ENCODE measurements around the gene ADRM1. TPM values are rescaled to one million over a fixed set of nuclear protein-coding genes. Genes with fewer than 3 reads are reported as not detected.
A peak's percentile ranks its signal among the peaks of the same experiment; 100 is the strongest.

The ADRM1 gene
- total RNA-seq, 1 donor from 2014 or later = 70.5 TPM

DNA sequence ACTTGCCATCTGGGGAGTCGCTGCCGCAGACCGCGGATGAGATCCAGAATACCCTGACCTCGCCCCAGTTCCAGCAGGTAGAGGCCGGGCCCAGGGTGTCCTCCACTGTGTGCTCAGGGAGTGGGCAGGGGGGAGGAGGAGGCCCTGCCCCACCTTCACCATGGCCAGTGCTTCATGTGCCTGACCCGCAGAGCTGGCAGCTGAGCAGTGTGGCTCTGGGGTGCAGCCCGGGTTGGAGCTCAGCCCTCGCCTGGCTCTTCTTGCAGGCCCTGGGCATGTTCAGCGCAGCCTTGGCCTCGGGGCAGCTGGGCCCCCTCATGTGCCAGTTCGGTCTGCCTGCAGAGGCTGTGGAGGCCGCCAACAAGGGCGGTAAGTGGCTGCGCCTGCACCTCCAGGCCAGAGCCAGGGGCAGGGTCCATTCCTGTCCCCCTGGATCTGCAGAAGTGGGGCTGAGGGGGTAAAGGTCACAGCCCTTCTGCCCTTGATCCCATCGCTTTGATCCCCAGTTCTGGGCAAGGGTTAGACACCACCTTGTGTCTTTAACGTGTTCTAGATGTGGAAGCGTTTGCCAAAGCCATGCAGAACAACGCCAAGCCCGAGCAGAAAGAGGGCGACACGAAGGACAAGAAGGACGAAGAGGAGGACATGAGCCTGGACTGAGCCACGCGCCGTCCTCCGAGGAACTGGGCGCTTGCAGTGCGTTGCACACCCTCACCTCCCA is 5.5 kb downstream of the ADRM1 start:
- H3K27ac ChIP-seq (replicated peaks) = peak overlapping the region; percentile 19
- no peak for DNase-seq
- H3K27me3 ChIP-seq (ENCODE audit: low read depth) = no peaks in the 10 kb centered on the region
- intact Hi-C loops (cut with micrococcal nuclease) = no loop called here
- TF ChIP-seq, protein P1, sequence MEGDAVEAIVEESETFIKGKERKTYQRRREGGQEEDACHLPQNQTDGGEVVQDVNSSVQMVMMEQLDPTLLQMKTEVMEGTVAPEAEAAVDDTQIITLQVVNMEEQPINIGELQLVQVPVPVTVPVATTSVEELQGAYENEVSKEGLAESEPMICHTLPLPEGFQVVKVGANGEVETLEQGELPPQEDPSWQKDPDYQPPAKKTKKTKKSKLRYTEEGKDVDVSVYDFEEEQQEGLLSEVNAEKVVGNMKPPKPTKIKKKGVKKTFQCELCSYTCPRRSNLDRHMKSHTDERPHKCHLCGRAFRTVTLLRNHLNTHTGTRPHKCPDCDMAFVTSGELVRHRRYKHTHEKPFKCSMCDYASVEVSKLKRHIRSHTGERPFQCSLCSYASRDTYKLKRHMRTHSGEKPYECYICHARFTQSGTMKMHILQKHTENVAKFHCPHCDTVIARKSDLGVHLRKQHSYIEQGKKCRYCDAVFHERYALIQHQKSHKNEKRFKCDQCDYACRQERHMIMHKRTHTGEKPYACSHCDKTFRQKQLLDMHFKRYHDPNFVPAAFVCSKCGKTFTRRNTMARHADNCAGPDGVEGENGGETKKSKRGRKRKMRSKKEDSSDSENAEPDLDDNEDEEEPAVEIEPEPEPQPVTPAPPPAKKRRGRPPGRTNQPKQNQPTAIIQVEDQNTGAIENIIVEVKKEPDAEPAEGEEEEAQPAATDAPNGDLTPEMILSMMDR (IDR thresholded peaks at IDR 0.05; ENCODE audit: borderline replicate concordance) = no peak
- H3K4me1 ChIP-seq = peaks cover 38% of the 10 kb centered on the region
- no peak overlapping the region for H3K4me3 ChIP-seq
- no peaks in the 10 kb centered on the region for H3K9me3 ChIP-seq (replicated peaks)
- H3K36me3 ChIP-seq = peaks cover 90% of the 10 kb centered on the region

DNA sequence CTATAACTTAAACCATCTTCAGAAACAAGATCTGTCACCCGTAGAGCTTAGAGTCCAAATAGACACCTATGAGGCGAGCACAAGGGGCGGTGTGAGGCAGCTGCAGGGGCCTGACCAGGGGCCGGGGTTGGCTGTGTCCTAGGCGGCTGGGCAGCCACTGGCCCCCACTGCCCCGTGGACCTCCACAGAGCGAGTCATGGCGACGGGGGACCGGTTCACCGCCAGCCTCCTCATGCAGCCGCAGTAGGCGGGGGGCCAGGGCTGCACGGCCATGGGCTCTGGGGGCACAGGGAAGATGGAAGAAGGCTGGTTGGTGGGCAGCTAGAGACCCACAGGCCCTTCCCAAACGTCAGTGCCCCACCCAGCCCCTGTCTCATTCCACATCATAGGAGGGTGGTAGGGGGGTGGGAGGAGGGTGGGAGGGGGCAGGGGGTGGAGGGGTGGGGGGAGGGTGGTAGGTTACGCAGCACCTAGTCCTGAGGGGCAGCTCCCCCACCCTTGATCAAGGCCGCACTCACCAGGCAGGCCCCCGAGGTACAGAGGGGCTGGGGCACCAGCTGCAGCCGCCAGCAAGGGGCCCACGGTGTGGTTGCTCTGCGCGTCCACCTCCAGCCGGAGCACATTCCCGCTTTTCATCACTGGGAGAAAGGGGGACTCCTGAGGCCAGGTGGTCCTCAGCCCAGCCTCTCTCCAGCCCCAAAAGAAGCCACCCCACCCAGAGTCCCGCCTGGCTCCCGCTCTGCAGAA is 6.6 kb downstream of the ADRM1 start:
- intact Hi-C loops (cut with micrococcal nuclease) = no loop called here
- TF ChIP-seq, protein P1 (IDR thresholded peaks at IDR 0.05; ENCODE audit: borderline replicate concordance) = no peak
- H3K27me3 ChIP-seq (ENCODE audit: low read depth) = no peaks in the 10 kb centered on the region

DNA sequence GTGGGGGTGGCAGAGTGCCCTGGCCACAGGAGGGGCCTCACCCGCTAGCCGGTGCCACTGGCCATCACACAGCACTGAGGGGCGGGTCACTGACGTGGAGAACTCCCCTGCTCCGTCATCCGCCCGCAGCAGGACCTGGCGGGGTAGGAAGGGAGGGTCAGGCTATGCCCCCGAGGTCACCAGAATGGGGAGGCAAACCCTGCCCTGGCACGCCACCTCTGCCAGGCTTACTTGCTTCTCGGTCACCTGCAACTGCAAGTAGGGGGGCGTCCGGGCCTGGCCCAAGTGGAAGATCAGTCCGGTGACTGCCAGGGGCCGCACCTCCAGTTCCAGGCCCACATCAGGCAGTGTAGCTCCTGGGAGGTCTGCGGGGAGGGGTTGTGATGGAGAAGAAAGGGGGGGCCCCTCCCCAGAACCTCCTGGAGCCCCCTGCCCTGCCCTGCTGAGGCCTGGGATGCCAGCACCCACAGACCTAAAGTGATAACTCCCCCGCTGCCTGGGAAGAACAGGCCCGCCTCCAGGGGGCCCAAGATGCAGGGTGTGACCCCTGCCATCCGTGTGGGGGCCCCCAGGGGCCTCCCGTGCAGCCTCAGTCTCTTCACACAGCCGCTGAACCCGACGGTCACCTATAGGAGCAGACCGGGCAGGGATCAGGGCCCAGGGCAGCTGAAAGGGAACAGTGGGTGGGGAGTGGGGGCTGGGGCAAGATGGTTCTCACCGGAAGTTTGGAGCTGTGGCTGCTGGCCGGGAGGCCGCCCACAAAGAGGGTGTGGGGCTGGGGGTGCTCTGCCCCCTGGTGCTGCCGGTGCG is 7.4 kb downstream of the ADRM1 start:
- H3K27ac ChIP-seq (replicated peaks) = no peak overlapping the region
- intact Hi-C loops (cut with micrococcal nuclease) = no loop called here
- H3K36me3 ChIP-seq = peaks cover 93% of the 10 kb centered on the region
- H3K4me3 ChIP-seq = no peak overlapping the region
- H3K4me1 ChIP-seq = peaks cover 19% of the 10 kb centered on the region
- H3K9me3 ChIP-seq (replicated peaks) = no peaks in the 10 kb centered on the region
- no peaks in the 10 kb centered on the region for H3K27me3 ChIP-seq (ENCODE audit: low read depth)
- DNase-seq = no peak
- TF ChIP-seq, protein P1 (IDR thresholded peaks at IDR 0.05; ENCODE audit: borderline replicate concordance) = no peak

More for the DNA sequence above, 6.6 kb downstream of the ADRM1 start:
- Histone ChIP-seq H3K4me3 (no peak overlapping the region), H3K9me3 (replicated peaks) (no peaks in the 10 kb centered on the region), H3K4me1 (peaks cover 27% of the 10 kb centered on the region), H3K36me3 (peaks cover 92% of the 10 kb centered on the region), H3K27ac (replicated peaks) (no peak overlapping the region)
- no peak for DNase-seq

DNA sequence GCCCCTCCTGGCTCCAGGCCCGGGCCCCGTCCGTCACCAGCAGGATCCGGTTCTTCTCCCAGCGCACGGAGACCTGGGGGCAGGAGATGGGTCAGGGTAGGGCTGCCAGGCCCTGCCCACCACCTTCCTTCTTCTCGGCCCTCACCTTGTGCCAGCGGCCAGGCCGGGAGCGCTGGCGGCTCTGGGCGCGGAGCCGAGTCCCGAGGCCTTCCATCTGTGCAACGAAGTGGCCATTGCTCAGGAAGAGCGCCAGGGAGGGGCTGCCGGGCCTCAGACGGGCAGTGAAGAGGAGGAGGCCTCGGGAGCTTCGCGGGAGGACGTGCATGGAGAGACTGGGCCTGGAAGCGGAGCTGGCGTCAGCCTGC is 7.9 kb downstream of the ADRM1 start:
- TF ChIP-seq, protein P1 (IDR thresholded peaks at IDR 0.05; ENCODE audit: borderline replicate concordance) = no peak
- Histone ChIP-seq H3K4me1 (peaks cover 14% of the 10 kb centered on the region), H3K4me3 (no peak overlapping the region), H3K36me3 (peaks cover 94% of the 10 kb centered on the region), H3K27me3 (ENCODE audit: low read depth) (no peaks in the 10 kb centered on the region), H3K27ac (replicated peaks) (no peak overlapping the region), H3K9me3 (replicated peaks) (no peaks in the 10 kb centered on the region)
- intact Hi-C loops (cut with micrococcal nuclease) = no loop called here
- DNase-seq = no peak

DNA sequence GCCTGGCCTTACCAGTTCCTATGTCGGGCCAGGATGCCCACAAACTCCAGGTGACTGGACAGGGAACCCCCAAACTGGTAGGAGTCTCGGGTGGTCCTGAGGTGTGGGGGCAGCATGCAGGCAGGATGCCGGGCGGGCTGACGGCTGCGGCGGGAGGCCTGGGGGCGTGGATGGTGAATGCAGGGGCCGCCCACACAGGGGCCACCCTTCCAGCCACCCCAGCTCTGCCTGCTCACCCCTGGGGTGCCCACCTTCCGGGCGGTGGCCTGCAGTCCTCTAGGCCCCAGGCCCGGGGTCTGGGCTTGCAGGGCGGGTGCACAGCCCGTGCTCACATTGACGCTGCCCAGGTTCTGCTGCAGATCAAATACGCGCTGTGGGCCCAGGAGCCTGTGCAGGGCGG is 8.4 kb downstream of the ADRM1 start:
- peaks cover 94% of the 10 kb centered on the region for H3K36me3 ChIP-seq
- no peak for DNase-seq
- TF ChIP-seq, protein P1 (IDR thresholded peaks at IDR 0.05; ENCODE audit: borderline replicate concordance) = no peak

More for the DNA sequence above, 8.4 kb downstream of the ADRM1 start:
- H3K27me3 ChIP-seq (ENCODE audit: low read depth) = no peaks in the 10 kb centered on the region
- H3K4me1 ChIP-seq = peaks cover 9% of the 10 kb centered on the region
- H3K27ac ChIP-seq (replicated peaks) = no peak overlapping the region
- H3K4me3 ChIP-seq = no peak overlapping the region
- H3K9me3 ChIP-seq (replicated peaks) = no peaks in the 10 kb centered on the region
- intact Hi-C loops (cut with micrococcal nuclease) = no loop called here
